Effector CD8-positive, alpha-beta T cell (primary cell): ENCODE data around the gene MRPL38.

Experiments
- DNase-seq: peaks from one replicate; lab custom pipeline; 2025; lab: John Stamatoyannopoulos, UW

The MRPL38 gene

DNA sequence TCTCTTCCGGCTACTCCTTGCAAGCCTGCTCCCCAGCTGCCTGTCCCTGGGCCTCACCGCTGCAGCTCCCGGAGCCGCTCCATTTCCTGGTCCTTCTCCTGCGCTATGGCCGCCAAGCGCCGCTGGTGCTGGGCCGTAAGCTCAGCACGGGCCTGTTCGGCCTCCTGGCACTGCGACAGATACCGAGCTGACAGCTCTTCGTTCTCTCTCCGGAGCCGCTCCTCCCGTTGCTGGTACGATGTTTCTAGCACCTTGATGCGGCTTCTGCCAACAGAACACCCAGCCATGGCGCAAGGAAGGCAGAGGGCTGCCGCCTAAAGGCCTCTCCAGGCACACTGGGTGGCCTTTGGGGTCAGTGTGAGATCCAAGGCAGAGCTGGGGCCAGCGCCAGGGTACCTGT is 14.9 kb upstream of the MRPL38 start:
- no peak for DNase-seq

DNA sequence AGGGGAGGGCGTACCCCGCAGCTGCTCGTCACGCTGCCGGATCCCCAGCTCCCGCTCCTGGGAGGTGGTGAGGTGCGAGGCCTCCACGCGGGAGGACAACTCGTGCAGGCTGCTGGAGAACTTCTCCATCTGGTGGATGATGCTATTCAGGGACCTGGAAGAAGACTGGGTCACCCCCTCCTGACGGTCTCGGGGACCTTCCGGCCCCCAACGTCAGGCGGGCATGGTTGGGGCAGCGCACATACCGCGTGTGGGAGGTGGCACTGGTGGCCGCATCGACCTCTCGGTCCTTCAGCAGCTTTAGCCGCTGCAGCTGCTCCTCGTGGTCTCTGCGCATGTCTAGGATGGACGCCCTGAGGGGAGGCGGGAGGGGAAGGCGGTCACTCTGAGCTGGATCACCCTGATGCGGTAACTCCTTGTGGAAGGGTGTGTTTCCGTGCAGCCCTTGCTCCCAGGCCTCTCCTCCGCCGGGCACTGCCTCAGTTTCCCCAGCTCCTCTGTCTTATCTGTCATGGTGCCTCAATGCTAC is 13.3 kb upstream of the MRPL38 start:
- DNase-seq = no peak

DNA sequence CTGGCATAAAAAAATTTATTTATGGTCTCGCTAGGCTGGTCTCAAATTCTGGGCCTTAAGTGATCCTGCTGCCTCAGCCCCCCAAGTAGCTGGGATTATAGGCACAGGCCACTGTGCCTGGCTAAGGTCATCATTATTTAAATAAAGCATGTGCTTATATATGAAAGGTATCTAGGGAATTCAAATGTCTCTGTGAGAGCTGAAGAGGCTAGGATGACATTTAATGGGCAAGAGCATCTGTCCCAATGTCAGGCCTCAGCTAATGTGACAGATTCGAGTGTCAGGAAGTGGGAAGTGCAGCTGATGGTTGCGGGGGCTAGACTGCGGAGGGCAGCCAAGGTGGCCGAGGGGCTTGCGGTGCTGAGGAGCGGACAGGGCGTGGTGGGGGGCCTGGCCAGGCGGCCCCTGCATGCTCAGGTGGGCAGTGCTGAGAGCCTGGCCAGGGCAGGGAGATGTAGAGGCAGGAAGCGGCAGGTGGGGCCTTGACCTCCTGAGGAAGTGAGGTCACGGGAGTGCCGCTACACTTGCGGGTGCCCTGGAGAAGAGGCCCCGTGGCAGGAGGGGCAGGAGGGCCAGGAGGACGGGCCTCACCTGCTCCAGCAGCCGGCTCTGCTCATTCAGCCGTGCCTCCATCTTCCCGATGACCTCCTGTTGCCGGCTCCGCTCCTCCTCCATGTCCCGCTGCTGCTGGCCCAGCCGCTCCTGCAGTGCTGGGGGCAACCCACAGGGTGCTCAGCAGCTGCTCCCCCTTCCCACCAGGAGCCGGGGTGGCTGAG is 12.6 kb upstream of the MRPL38 start:
- DNase-seq = no peak

DNA sequence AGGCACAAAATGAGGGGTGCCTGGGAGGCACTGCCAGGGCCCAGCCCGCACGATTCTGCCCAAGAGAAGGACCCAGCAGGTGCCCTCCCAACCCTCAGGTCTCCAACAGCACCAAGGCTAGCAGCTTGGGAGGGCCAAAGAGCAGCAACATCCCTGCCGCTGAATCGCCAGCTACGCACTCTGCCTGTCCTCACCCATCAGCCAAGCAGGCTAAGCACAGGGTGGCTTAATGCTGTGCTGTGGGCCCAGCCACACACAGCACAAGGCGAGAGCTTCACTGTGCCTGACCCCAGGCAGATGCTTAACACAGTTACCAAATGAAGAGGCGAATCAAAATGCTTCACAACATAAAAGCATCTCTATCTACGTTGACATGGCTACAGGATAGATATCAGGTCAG is 10.6 kb upstream of the MRPL38 start:
- no peak for DNase-seq

DNA sequence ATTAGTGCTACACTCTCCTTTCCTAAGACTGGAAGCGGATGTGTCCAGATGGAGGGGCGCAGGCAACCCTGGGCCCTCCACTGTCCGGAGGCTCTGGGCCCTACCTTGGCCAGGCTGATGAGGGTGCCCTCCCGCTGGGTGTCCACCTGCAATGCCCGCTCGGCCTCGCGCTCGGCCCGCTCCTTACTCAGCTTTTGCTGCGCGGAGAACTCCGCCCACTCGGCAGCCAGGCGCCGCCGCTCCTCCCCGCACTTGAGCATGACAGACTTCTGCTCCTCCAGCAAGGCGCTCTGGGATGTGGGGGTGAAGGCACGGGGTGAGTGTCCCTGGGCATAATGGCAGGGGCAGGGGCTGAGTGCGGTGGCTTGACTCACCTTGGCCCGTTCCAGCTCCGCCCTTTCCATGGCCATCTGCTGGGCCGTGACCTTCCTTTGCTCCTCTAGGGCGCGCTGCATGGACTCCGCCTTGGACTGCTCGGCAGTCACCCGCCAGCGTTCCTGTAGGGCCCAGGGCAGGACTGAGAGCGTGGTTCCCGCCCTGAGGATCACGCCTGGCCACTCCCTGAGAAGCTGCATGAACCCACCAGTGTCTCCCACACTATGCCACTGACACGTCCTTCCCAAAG is 10.1 kb upstream of the MRPL38 start:
- DNase-seq = no peak

DNA sequence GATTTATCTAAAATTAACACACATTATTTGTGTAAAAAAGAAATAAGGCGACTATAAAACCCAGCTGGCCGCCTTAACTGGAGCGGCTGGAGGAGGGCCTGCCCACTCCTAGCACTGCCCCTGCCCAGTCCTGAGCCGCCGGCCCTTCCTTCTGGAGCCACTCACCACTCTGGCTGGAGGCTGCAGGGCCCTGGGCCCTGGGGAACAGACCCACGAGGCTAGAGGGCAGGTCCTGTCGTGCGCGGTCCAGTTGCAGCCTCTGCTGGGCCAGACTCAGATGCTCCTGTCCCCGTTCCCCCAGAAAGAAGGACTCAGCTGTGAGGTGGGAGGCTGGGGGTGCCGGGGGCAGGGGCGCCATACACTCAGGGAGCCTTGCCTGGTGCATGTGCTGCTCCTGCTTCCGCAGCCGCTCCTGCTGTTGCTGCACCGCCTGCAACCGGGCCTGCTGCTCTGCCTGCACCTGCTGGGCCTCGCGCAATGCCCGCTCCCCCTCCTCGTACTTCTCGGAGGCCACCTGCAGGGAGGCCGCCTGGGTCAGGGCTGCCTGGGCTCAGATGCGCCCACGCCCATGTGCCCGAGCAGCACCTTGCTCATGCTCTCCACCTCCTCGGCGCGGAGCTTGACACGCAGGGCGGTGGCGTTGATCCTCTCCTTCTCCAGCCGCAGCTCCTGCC is 9.0 kb upstream of the MRPL38 start:
- DNase-seq = no peak

DNA sequence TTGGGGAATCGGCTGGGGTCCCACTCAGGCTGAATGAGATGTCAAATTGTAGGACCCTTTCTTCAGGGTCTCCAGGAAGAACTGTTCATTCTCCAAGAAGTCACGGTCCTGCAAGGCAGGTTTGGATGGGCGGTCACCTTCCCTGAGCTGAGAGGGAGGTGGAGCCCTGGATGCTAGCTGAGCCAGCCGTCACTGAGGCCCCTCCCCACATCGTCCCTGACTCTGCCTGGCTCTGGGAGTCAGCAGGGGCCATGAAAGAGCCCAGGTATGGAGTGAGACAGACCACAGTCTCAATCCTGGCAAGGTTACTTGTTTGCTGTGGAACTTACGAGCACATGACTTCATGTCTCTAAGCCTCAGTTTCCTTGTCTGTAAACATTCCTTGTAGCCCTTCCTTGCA is 6.0 kb upstream of the MRPL38 start:
- no peak for DNase-seq

DNA sequence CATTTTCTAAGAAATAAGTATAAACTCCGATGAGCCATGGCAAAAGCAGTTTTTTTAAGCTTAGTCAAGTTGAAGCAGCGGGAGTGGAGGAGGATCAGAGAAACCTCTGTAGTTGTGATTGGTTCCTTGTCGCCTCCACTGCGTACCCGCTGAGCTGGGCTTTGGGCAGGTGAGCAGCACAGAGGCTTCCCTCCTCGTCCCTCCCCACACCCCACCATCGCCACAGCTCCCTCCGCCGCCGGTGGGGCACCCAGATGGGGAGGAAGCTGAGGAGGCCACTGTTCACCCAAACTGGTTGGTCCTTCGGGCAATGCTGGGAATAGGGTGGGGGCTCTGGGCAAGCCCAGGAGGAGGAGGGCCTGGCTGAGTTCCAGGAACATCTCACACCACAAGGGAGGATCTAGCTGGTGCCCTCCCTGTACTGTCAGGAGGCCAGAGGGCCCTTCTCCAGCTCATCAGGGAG is 5.2 kb upstream of the MRPL38 start:
- DNase-seq = no peak

DNA sequence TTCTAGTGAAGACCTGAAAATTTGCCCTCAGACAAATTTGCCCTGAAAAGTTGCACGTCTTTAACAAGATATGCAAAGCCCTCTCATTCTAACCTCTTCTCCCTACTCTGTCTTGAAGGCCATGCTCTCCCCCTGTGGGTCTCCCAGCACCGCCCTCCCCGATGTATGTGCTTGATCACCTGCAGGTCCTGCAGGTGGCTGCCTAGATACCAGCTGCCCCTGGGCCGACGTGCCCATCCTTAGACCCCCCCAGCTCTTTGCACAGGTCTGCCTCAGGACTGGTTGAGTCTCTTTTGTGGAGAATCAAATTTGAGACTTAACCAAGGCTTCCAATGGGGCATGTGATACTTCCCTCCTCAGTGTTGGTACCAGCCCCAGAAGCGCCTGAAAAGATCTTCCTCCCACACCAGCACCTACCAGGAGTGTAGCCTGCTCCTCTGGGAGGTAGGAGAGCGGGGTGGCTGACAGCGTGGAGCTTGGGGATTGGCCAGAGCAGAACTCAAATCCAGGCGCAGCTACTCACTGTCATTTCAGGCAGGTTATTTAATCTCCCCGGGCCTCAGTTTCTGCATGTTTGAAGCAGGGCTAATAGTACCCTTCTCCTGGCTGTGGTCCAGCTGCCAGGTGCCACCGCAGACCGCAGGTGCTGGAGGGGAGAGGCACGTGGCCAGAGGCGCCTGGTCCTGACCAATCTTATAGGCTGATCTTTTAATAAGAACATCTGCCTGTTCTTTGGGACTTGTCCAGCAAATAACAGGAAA is 4.5 kb upstream of the MRPL38 start:
- no peak for DNase-seq

DNA sequence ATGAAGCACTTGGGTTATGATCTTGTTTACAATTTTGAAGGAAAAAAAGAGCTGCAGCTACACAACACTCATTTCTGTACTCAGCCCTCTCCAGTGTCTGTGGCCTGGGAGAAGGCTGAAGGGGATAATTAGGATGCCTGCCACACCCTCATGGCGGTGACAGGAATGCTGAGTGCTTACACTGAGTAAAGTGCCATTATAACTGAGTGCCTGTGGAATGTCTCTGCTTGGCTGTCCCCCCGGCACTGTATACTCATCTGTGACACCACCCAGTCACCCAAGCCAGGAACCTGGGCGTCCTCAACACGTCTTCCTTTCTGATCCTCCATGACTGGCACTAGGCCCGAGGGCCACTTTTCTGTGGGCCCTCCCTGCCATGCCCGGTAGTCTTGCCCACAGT is 3.5 kb upstream of the MRPL38 start:
- DNase-seq = no peak

DNA sequence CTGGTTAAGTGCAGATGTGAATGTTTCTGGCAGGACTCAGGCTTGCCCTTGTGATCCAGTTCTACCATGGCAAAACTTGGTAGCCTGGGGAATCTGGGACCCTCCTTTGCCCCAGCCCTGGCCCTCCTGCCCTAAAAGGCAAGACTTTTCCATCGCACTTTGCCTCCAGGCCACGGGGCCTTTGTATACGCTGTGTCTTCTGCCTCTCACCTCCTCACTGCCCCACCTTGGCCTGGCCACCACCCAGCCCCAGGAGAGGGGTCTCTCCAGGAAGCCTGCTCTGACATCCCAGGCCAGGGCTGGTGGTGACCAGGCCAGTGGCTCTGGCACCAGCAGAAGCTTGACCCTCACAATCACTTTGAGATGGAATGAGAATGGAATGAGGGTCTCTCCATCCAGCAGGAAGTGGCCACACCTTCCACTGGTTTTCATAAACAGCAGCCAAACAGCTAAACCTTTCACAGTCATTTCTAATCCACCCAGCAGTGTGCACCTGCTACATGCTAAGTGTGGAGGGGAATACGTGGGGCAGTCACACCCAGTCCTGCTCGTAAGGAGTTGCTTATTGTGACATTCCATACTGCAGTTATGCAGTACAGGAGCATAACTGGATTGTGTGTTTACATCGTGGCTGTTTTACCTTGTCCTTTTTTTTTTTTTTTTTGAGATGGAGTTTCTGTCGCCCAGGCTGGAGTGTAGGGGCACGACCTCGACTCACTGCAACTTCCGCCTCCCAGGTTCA is 1.6 kb upstream of the MRPL38 start:
- DNase-seq = no peak

DNA sequence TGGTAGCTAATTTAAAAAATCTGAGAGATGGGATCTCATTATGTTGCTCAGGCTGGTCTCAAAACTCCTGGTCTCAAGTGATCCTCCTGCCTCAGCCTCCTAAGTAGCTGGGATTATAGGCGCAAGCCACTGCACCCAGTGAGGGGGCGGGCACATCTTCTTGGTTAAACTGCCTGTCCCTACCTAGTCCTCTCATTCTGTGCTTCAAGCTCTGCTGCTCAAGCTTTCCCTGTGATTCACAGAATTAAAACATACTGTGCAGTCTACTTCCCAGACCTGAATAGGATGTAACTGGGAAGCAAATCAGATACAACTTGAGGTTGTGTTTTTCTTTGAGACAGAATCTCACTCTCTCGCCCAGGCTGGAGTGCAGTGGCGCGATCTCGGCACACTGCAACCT is 2.3 kb downstream of the MRPL38 start:
- no peak for DNase-seq

DNA sequence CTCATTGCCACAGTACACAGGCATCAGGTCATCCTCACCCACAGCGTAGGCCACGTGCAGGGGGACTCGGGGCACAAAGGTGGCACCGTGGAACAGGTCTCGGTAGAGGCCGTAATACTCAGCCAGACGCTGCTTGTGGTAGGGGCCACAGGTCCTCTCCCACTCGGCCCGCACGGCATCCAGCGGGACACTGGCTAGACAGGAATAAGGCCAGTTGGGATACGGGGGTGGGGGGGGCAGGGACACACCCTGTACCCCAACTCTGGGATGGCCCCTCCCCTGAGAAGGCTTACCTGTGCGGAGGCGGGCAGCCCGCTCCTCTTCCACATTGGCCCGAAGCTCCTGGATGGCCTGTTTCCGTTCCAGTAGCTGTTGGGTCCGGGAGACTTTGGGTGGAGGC is 3.0 kb downstream of the MRPL38 start:
- no peak for DNase-seq

DNA sequence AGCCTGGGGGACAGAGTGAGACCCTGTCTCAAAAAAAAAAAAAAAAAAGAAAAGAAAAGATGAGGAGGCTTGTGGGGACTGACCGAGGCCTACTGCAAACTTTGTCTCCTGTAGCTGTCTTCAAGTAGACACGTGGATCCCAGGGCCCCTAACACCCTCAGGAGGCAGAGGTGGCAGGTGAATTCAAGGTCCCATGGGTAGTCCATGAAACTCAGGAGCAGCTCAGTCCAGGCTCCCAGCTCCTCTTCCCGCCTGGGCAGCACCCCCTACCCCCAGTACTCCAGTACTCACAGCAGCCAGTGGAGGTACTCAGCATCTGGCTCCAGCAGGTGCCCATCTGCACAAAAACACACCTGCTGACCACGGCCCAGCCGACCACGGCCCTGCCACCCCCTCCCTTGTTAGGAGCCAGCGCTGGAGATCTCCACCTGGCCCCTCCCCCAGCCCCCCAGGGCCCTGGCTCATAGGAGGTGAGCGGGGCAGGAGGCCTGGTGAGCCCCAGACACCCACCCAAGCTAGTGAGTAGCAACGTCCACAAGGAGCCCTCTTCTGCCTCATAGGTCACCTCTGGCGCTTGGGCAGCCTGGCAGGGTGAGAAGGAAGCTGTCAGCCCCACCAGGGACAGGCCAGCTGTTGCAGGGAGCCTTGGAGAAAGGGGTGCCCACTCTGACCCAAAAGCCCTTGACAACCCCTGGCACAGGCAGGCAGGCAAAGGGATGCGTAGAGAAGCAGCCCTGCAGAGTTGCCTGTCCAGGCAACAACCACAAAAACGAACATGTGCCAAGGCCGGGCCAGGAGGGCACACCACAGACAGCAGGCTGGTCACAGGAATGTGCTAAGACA is 3.8 kb downstream of the MRPL38 start:
- no peak for DNase-seq

DNA sequence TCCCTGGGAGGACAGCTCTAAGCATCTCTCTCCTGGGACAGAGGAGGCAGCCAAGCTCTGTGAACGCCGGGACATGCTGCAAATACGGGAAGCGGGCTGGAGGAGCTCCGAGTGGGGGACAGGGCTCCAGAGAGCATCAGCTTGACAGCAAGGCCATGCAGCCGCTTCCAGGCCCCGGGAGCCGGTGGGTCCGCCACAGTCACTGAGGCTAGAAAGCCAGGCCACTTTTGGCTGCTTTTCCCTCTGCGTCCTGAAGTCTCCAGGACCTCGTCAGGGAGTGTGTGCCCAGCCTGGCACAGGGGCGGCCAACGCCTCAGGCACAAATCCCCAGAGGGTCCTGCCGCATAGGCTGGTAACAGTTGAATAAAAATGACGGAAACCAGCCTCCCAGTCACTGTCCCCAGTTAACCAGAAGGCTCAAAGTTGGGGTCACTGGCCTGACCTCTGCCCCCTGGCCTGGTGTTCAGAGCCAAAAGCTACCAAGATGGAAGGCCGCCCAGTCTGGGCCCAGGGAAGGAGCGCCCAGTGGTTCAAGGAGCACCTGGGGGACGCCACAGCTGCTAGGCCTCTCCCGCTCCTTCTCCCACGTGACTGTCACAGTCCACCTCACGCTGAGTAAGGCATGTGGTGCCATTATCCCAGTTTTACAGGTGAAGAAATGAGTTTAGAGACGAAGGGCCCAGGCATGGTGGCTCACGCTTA is 4.8 kb downstream of the MRPL38 start:
- DNase-seq = no peak

DNA sequence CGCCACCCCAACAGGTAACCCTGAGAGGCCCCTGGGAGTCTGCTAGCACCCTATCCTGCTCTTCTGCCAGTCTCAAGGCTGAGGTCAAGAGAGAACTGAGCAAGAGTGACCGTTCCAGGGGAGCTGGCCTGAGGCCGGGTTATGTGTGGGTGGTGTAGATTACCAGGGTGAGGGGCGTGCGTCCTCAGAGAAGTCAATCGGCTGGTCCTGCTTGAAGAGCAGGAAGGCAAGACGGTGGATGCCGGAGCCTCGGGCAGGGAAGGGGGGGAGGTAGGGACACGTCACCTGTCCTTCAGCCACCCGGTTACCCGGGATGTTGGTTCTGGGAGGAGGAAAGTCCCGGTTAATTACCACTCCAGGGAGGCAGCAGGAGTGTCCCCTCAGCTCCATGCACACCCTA is 5.3 kb downstream of the MRPL38 start:
- DNase-seq = no peak

DNA sequence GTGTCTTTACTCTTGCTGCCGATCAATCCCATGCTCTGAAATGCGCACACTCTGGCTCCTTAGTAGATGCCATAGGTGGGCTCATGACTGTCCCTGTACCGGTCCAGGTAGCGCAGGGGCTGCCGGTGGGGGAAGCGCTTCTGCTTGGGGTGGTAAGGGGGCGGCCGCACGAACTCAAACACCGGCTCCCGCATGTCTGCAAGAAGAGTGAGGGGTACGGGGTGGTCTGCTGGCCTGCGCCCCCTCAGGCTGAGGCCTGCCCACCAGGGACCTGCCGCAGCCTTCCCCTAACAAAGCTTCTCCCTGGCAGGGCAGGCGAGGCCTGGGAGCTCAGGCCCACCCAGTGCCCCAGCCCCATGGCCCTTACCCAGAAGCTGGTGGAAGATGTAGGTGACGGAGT is 5.9 kb downstream of the MRPL38 start:
- DNase-seq = no peak

DNA sequence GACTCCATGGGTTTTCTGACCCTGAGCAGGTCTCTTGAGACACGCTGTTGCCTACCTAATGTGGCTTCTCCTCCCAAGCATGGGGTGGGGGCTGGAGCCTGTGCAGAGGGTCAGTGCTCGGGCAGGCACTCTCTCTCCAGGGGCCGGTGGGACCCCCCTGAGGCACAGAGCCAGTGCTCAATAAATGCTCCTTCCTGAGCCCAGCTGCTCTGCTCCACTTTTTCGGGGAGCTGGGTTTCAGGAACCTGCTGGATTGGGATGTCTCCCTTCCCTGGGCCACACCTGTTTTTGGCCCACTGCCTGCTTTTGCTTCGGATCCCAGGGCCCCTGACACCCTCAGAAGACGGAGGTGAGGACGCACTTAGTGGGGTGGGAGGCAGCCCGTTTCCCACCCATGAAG is 6.6 kb downstream of the MRPL38 start:
- DNase-seq = no peak

DNA sequence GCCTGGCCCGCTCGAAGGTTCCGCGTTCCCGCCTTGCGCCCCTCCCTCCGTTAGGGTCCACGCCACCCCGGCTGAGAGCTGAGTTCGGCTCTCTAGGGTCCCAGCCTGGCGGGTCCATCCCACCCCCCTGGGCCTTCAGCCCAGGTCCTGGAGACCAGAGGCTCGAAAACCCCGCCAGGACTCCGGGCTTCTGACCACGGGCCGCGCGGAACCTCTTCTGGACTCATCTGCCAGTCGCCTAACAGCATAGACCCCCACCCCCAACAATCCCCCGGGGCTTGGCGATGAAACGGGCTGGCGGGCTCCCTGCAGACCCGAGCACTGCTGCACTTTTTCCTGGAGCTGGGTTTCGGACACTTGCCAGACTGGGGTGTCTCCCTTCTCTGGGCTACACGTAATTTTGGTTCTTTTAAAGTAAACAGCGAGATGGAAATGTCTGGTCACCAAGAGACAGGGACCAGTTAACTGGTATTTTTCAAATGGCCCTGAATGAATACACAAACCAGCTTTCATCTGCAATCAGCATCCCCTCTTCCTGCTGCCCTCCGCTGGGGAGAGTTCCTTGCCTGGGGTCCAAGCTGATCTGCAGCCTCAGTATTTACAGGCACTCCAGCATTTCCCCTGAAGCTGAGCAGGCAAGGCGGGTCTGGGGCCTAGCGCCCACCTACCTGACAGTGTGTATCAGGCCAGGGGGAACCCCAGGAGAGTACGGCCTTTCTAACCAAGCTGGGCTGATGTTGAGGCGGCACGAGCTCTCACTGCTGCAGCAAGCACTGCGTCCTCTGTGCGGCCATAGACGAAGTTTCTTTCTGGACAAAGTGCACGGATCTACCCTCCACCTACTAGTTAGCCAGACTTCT is 7.3 kb downstream of the MRPL38 start:
- DNase-seq = no peak
